K562 treated with DMSO at 1 percent for 4 hours (cell line): ENCODE data around the gene DHX29. TPM values are rescaled to one million over a fixed set of nuclear protein-coding genes. Genes with fewer than 3 reads are reported as not detected.

Experiments used
- total RNA-seq: library from RNA; unstranded; fragments of 300-600 nt; gene quantifications from 2 replicates; pipeline ENCODE4 v1.2.3, GENCODE V29; 2022; ENCODE audit not compliant: insufficient read depth

Gene DHX29, protein sequence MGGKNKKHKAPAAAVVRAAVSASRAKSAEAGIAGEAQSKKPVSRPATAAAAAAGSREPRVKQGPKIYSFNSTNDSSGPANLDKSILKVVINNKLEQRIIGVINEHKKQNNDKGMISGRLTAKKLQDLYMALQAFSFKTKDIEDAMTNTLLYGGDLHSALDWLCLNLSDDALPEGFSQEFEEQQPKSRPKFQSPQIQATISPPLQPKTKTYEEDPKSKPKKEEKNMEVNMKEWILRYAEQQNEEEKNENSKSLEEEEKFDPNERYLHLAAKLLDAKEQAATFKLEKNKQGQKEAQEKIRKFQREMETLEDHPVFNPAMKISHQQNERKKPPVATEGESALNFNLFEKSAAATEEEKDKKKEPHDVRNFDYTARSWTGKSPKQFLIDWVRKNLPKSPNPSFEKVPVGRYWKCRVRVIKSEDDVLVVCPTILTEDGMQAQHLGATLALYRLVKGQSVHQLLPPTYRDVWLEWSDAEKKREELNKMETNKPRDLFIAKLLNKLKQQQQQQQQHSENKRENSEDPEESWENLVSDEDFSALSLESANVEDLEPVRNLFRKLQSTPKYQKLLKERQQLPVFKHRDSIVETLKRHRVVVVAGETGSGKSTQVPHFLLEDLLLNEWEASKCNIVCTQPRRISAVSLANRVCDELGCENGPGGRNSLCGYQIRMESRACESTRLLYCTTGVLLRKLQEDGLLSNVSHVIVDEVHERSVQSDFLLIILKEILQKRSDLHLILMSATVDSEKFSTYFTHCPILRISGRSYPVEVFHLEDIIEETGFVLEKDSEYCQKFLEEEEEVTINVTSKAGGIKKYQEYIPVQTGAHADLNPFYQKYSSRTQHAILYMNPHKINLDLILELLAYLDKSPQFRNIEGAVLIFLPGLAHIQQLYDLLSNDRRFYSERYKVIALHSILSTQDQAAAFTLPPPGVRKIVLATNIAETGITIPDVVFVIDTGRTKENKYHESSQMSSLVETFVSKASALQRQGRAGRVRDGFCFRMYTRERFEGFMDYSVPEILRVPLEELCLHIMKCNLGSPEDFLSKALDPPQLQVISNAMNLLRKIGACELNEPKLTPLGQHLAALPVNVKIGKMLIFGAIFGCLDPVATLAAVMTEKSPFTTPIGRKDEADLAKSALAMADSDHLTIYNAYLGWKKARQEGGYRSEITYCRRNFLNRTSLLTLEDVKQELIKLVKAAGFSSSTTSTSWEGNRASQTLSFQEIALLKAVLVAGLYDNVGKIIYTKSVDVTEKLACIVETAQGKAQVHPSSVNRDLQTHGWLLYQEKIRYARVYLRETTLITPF (N-terminal part only)
- 13.4 and 17.0 TPM in 2 replicates for total RNA-seq

DNA sequence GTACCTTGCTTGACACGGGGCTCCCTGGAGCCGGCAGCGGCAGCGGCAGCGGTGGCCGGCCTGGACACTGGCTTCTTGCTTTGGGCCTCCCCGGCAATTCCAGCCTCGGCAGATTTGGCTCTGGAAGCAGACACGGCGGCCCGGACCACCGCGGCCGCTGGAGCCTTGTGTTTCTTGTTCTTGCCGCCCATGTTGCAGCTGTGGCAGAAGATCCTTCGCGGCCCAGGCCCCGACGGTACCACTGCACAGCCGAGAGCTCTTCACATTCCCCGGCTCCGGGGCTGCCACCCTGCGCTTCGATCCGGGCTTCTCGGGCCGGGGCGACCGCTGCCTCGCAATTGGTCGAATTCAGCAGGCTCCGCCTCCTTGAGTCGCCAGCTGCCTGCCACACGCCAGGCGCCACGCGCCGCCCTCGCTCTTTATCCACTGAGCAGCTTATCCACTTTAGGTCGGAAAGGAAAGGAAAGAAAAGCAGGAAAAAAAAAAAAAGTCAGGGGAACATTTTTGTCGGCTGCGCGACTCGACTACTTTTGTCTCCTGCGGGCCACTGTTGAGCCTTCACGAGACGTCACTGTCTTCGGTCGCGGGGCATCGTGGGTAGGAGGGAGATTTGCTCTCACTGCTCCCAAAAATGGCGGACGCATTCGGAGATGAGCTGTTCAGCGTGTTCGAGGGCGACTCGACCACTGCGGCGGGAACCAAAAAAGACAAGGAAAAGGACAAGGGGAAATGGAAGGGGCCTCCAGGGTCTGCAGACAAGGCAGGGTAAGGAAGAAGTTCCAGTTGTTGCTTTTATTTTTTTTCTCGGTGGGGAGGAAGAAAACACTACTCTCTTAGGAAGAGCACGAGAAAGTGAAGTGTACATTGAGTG, at the start of gene DHX29, which contains the start of gene MTREX:
DHX29 (minus strand) TSS at position 312 of the 871 bp plus-strand sequence; CDS start at position 191, 121 bp downstream.
MTREX (plus strand) TSS at position 607 of the 871 bp plus-strand sequence; CDS start at position 632, 25 bp downstream.

DNA sequence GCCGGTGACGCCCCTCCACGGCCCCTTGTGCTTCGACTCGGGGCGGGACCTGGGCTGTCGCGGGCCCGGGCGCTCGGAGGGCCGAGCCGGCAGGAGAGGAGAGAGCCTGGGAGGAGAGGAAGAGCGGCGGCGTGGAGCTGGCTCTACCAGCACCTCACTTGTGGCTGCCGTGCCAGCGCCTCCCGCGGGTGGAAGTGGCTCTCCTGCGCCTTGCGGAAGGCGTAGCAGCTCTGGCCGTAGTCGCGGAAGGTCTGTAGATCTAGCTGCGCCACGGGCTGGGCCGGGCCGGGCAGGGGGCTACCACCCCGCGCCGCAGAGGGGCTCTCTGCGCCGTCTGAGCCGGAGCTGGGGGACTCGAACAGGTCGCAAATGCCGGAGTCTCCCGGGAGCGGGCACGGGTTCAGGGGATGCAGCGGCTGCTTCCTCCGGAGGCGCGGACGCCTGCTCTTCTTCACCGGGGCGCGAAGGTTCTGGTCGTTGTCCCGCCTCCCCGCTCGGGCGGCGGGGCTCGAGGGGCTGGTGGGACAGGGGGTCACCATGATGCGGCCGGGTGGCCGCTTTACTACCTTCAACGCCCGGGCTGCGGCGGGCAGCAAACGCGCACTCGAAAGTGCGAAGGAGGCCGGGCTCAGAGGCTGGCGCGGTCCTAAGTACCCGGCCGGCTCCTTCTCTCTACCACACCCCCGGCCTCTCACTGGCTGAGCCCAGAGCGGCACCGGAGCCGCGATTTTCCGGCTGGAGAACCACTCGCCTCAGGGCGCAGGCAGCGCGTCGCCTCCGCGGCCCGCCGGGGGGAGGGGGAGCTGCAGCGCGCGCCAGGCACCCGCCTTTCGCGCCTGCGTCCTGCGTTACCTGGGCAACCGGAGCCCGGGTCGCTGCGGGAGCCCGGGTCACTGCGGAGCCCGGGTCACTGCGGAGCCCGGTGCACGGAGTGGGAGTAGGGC, 74.2 kb downstream of the DHX29 start, which contains the start of gene CCNO:
CCNO (minus strand) TSS at position 624 of the 944 bp plus-strand sequence; CDS start at position 539, 85 bp downstream.

DNA sequence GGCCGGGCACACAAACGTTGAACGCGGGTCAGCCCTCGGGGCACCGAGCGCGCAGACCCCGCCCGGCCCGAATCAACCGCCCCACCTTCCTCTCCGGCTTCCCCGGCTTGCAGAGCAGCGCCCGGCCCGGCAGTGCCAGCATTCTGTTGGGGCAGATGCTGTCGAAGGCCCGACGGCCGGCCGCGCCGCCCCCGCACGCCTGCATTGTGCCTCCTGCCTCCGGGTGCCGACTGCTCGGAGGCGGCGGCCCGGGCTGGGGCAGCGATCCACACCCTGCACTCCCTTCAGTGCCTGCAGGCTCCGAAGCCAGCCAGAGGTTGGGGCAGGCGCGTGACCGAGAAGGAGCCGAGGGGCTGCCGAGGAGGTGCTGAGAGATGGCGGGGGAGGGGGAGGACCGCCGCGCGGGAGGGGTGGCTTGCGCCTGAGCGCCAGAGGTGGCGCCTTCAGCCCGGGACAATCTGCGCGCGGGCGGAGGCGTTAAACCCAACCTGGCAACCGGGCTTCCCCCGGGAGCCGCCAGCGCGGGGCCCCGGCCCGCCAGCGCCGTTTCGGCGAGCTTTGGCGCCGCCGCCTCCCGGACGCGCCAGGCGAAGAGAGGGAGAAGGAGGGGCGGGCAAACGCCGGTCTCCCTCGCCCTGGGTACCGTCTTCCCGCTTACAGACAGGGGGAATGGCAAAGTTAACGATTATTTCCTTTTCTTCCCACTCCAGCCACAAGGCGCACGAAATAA, 80.4 kb downstream of the DHX29 start, which contains the start of gene MCIDAS:
MCIDAS (minus strand) TSS at position 382 of the 730 bp plus-strand sequence; CDS start at position 205, 177 bp downstream.

Other genes starting within 250 kb of the DHX29 start
- not detected in 2 replicates for gene GZMA, start 205.0 kb downstream of the DHX29 start, total RNA-seq
- 1.9 and 3.9 TPM in 2 replicates for gene GPX8, start 147.5 kb downstream of the DHX29 start, total RNA-seq
- not detected in 2 replicates for gene CDC20B, start 134.5 kb downstream of the DHX29 start, total RNA-seq
- gene MCIDAS, start 80.4 kb downstream of the DHX29 start, total RNA-seq, result 0.38 TPM in 1 of 2 replicates, not detected in the other
- 1.8 and 2.1 TPM in 2 replicates for gene CCNO, start 74.1 kb downstream of the DHX29 start, total RNA-seq
- 35.1 and 36.6 TPM in 2 replicates for gene MTREX, start 295 bp upstream of the DHX29 start, total RNA-seq
- not detected in 2 replicates for gene PLPP1, start 227.3 kb upstream of the DHX29 start, total RNA-seq